Heart left ventricle (tissue), 16 donors: ENCODE results near the gene KRTAP3-1. TPM values are rescaled to one million over a fixed set of nuclear protein-coding genes. Genes with fewer than 3 reads are reported as not detected.
"Not testable (repeated sequence)": the region's sequence is repeated elsewhere in the genome, so short reads cannot be mapped to it uniquely, and the experiment has no call there.

ENCODE experiments used
- ATAC-seq, 4 donors: fragments of 200-7000 bp; cut with Tn5 transposase; one replicate each; pipeline ENCODE4 v1.9.1; 2020 to 2022; ENCODE audit warnings: moderate library complexity in 4 of 4, mild to moderate bottlenecking in 3 of 4, moderate number of reproducible peaks in 1 of 4
- DNase-seq, 5 donors: peaks; one replicate each; pipeline ENCODE4 v3.0.0-alpha.2; 2020
- H3K27ac ChIP-seq, 12 donors: fragments of 200-600 bp; sonication (generic) in 4 of 12; one replicate each; pipeline versions ENCODE4 v1.5.0 to v1.8.0; 2016 to 2022; ENCODE audit warnings: mild to moderate bottlenecking in 2 of 12
- H3K27me3 ChIP-seq, 9 donors: fragments of 200-600 bp; sonication (generic) in 2 of 9; one replicate each; pipeline versions ENCODE4 v1.5.1 to v1.8.0; 2016 to 2022; ENCODE audit warnings: mild to moderate bottlenecking in 3 of 9
- H3K36me3 ChIP-seq, 9 donors: fragments of 200-600 bp; sonication (generic) in 2 of 9; one replicate each; pipeline versions ENCODE4 v1.5.0 to v1.8.0; 2018 to 2022; ENCODE audit warnings: mild to moderate bottlenecking in 2 of 9
- H3K4me1 ChIP-seq, 12 donors: fragments of 200-600 bp; sonication (generic) in 4 of 12; one replicate each; pipeline versions ENCODE4 v1.5.0 to v1.8.0; 2016 to 2022; ENCODE audit warnings: mild to moderate bottlenecking in 3 of 12
- H3K4me3 ChIP-seq, 12 donors: fragments of 200-600 bp; sonication (generic) in 4 of 12; one replicate each; pipeline versions ENCODE4 v1.5.0 to v1.8.0; 2017 to 2022; ENCODE audit warnings: mild to moderate bottlenecking in 9 of 12, moderate library complexity in 4 of 12
- H3K9me3 ChIP-seq, 12 donors: fragments of 200-600 bp; sonication (generic) in 4 of 12; one replicate each; pipeline versions ENCODE4 v1.5.0 to v1.8.0; 2016 to 2022; ENCODE audit warnings: mild to moderate bottlenecking in 1 of 12
- POLR2A ChIP-seq, 2 donors: fragments of 450-650 bp; IDR thresholded peaks; one replicate each; pipeline ENCODE4 v1.6.1; 2017; ENCODE audit warnings: antibody characterized with exemption in 2 of 2, mild to moderate bottlenecking in 2 of 2, moderate library complexity in 2 of 2
- WGBS, 4 donors: extraction: QIAGEN DNeasy Blood & Tissue Kit in 2 of 4; methylation state at CpG; one replicate each; pipeline versions ENCODE4 v1.1.5 to v1.1.7; 2013 to 2018; 5-methylcytosine and 5-hydroxymethylcytosine counted together
- intact Hi-C, 10 donors: fragments of 100-400 bp; cut with DNase I; formaldehyde crosslinking; loops; one replicate each; pipeline versions ENCODE4 v1.11.1 to v1.14.2; 2022
- polyA plus RNA-seq, 2 donors: library from polyadenylated mRNA; stranded (reverse); fragments of 200-250 nt; gene quantifications; one replicate each; pipeline ENCODE4 v1.2.3, GENCODE V29; 2013
- total RNA-seq, 9 donors: library from RNA; depleted of rRNA in 2 of 9; stranded (reverse); fragments of >200 nt in 2 of 9; fragmentation: NEBNext Ultra II Directional in 3 of 9; extraction: Animal tissue kit (Norgen Biotek cat#: 25700) in 3 of 9; gene quantifications; one replicate each; pipeline versions ENCODE4 v1.1.0 to v1.2.4, GENCODE V29; 2016 to 2023
- TF ChIP-seq, protein P1 (sequence below), 12 donors: fragments of 200-600 bp; sonication (generic) in 4 of 12; IDR thresholded peaks; one replicate each; pipeline versions ENCODE4 v1.5.0 to v1.8.0; 2018 to 2022; ENCODE audit warnings: antibody characterized with exemption in 12 of 12, mild to moderate bottlenecking in 5 of 12
- donor health status: ischemic (EF 13 %, LVEDD 7.1; RV severe dilation, severe dysfunction).
- donor health status: healthy with polysubstance abuse.
- donor health status: DM: no; HTN: yes; CAD: no.
- donor health status: DM: no; HTN: no; CAD: no.
- donor health status: ischemic (EF 25% LVEDD 6.9; RV normal size, moderate dysfunction).
- donor health status: ischemic (EF 25% LVEDD 5.7; RV mildly dilated, moderate dysfunction).
- donor health status: healthy.
- donor health status: DM: yes; HTN: yes; CAD: no.
- donor health status: ischemic (EF 35%, LVEDD 5.7; RV mildly dilated, moderate dysfunction).
- donor health status: nonischemic (EF 11% LVEDD 7.7; RV severe dilation, severe dysfunction).
- donor health status: DM: yes; HTN: yes; CAD: no.
- donor health status: PGD.
- donor health status: ischemic (EF 29% LVEDD 5.4; RV normal size, mild dysfunction).
- donor health status: nonischemic (EF 23%, LVEDD 6.1; RV moderate dilation, normal function).

The KRTAP3-1 gene
- total and polyA plus RNA-seq, 11 donors: not detected

GRCh38 chr17:41001795-41002194 lies 7.1 kb downstream of the KRTAP3-1 start:
- ATAC-seq (no peak), DNase-seq (no peak)
- intact Hi-C loops: no loop called here
- H3K36me3 ChIP-seq: no peaks in the 10 kb centered on the region
- 68 to 76% (median 72%) methylated on average over 4 of the region's 4 CpGs for WGBS, 4 donors
- no peaks in the 10 kb centered on the region for H3K9me3 ChIP-seq
- H3K27me3 ChIP-seq: peaks cover 0 to 21% (median 5%) of the 10 kb centered on the region in 9 donors
- no peaks in the 10 kb centered on the region for H3K4me1 ChIP-seq
- no peak overlapping the region for H3K27ac ChIP-seq
- TF ChIP-seq, protein P1, sequence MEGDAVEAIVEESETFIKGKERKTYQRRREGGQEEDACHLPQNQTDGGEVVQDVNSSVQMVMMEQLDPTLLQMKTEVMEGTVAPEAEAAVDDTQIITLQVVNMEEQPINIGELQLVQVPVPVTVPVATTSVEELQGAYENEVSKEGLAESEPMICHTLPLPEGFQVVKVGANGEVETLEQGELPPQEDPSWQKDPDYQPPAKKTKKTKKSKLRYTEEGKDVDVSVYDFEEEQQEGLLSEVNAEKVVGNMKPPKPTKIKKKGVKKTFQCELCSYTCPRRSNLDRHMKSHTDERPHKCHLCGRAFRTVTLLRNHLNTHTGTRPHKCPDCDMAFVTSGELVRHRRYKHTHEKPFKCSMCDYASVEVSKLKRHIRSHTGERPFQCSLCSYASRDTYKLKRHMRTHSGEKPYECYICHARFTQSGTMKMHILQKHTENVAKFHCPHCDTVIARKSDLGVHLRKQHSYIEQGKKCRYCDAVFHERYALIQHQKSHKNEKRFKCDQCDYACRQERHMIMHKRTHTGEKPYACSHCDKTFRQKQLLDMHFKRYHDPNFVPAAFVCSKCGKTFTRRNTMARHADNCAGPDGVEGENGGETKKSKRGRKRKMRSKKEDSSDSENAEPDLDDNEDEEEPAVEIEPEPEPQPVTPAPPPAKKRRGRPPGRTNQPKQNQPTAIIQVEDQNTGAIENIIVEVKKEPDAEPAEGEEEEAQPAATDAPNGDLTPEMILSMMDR (IDR thresholded peaks at IDR 0.05): no peak
- no peak for TF ChIP-seq POLR2A (IDR thresholded peaks at IDR 0.05)
- H3K4me3 ChIP-seq: no peak overlapping the region

DNA sequence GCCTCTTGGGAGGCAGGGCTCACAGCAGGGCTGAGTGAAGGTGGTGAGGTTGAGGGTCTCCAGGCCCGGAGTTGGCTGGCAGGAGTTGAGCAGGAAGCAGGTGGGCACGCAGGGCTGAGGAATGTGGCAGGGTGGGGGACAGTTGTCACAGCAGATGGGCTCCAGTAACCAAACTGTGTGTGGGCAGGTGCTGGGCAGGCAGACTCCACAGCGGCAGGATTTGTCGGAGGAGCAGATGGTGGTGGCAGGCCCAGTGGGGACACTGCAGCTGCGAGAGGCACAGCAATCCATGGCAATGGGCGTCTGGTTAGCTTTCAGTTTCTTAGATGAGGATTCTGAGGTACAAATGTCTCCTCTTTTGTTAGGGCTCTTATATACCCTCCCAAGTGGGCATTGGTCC lies 9.4 kb downstream of the KRTAP3-1 start, which contains the start of gene KRTAP3-2:
Gene KRTAP3-2, minus strand, starts transcription at position 344 of the 400 bp plus-strand sequence. Its CDS starts 53 bp downstream, at position 291.
- H3K4me3 ChIP-seq, H3K36me3 ChIP-seq, H3K27ac ChIP-seq, intact Hi-C loops, H3K9me3 ChIP-seq, H3K4me1 ChIP-seq, ATAC-seq, DNase-seq: not testable (repeated sequence)
- peaks cover 0 to 41% (median 8%) of the 10 kb centered on the region in 9 donors for H3K27me3 ChIP-seq
- WGBS, 4 donors: 70 to 86% (median 72%) methylated on average over 6 of the region's 6 CpGs

- H3K4me1 ChIP-seq: no peaks in the 10 kb centered on the region
- TF ChIP-seq POLR2A (IDR thresholded peaks at IDR 0.05): no peak
- TF ChIP-seq, protein P1 (IDR thresholded peaks at IDR 0.05): no peak
- no peak for ATAC-seq
- H3K36me3 ChIP-seq: no peaks in the 10 kb centered on the region
- no peaks in the 10 kb centered on the region for H3K9me3 ChIP-seq
- 74 to 80% (median 77%) methylated on average over 2 of the region's 2 CpGs for WGBS, 4 donors
- H3K27me3 ChIP-seq: peaks cover 0 to 46% (median 12%) of the 10 kb centered on the region in 9 donors
- H3K4me3 ChIP-seq: no peak overlapping the region
- H3K27ac ChIP-seq: no peak overlapping the region
- DNase-seq: no peak
- intact Hi-C loops: no loop called here
These were observed 11.6 kb downstream of the KRTAP3-1 start for GRCh38 chr17:40997361-40997760.

GRCh38 chr17:40996829-40997228 lies 12.1 kb downstream of the KRTAP3-1 start:
- no peaks in the 10 kb centered on the region for H3K9me3 ChIP-seq
- no peak overlapping the region for H3K4me3 ChIP-seq
- 79 to 87% (median 84%) methylated on average over 4 of the region's 4 CpGs for WGBS, 4 donors
- no peak for TF ChIP-seq POLR2A (IDR thresholded peaks at IDR 0.05)
- TF ChIP-seq, protein P1 (IDR thresholded peaks at IDR 0.05): no peak
- DNase-seq (no peak), ATAC-seq (no peak)
- no peaks in the 10 kb centered on the region for H3K4me1 ChIP-seq
- H3K27ac ChIP-seq: no peak overlapping the region
- H3K36me3 ChIP-seq: no peaks in the 10 kb centered on the region
- intact Hi-C loops: no loop called here
- peaks cover 0 to 46% (median 12%) of the 10 kb centered on the region in 9 donors for H3K27me3 ChIP-seq

DNA sequence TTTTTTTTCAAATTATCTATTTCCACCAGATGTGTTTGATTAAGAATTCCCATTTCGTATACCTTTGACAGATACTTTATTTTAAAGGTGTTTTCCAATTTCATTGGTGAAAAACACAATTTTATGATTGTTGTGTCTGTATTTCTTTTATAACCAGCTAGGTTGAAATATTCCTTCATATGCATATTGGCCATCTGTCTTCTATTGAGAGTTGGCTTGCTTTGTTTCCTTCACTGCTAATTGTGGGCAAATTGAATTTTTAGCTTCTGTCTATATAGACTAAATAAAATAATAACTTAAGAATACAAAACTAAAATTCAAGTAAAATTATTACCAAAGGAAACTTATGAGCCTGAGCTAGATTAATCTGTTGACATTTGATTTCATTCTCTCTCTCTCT lies 13.8 kb downstream of the KRTAP3-1 start:
- 52 to 82% (median 59%) methylated on average over 1 of the region's 1 CpG for WGBS, 4 donors
- peaks cover 0 to 48% (median 12%) of the 10 kb centered on the region in 9 donors for H3K27me3 ChIP-seq
- H3K9me3 ChIP-seq: peaks cover 0 to 3% (median 0%) of the 10 kb centered on the region in 12 donors
- H3K4me3 ChIP-seq: no peak overlapping the region
- no peak overlapping the region for H3K27ac ChIP-seq
- intact Hi-C loops: no loop called here
- TF ChIP-seq, protein P1 (IDR thresholded peaks at IDR 0.05): no peak
- no peak for TF ChIP-seq POLR2A (IDR thresholded peaks at IDR 0.05)
- no peaks in the 10 kb centered on the region for H3K4me1 ChIP-seq
- DNase-seq (no peak), ATAC-seq (no peak)
- H3K36me3 ChIP-seq: no peaks in the 10 kb centered on the region
